NCI-H1092 (cell line): Measurements from ENCODE around the gene SGCD.

ENCODE experiments used
- DNase-seq: peaks from one replicate; lab custom pipeline; 2025; lab: John Stamatoyannopoulos, UW

SGCD gene

DNA sequence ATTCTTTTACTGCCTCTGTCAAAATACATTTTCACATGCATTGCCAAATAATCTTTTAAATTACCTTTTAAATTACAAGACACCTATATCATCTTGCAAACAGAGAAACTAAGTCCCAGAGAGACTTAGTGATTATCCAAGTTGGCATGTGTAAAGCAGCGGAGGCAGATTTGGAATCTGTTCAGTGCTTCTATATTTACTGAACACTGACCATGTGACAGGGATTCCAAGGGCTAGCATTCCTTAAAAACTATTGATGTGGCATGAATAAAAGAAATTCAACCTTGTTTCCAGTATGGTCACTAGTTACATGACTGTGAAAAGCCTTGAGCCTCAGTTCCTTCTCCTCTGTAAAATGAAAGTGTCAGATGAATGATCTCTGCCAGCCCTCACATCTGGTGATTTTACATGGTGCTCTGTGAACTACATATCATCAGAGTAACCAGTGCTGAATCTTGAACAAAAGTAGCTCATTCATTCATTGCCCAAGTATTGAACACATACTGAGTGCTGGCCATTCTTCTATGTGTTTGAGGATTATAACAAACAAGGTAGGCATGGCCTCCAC is 451.3 kb downstream of the SGCD start:
- DNase-seq, result no peak

DNA sequence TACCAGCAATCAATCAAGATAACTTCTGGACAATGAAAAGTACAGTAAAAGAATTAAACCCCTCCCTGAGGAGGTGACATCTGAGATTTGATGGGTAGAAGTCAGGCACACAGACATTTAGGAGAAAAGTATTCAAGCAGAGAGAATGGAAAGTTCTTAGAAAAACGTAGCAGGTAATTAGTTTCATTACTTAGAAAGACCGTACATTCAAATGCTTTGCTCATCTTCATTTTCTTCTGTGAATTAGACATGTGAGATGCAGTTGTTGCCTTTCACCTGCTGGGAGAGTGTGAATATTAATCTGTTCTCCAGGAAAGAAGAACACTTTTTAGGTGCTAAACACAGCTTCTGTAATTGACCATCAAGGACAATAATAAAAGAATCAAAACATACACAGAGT is 451.8 kb downstream of the SGCD start:
- DNase-seq, result no peak

DNA sequence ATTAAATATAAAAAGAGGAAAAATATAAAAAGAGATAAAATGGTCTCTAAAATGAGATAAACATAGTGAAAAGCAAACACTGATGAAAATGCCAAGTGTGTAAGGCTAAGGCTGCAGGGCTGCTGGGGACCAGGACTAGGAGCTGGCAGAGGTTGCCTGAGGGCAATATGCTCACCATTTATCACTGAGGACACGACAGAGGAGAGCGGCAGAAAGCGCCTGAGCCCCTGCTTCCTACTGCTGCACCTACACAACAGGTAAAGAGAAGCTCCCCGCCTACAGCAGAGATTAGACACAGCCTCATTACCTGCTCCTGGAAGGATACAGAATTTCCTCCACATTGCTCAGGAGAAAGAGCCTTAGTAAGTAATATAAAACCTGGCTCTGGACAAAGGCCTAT is 452.5 kb downstream of the SGCD start:
- no peak for DNase-seq

DNA sequence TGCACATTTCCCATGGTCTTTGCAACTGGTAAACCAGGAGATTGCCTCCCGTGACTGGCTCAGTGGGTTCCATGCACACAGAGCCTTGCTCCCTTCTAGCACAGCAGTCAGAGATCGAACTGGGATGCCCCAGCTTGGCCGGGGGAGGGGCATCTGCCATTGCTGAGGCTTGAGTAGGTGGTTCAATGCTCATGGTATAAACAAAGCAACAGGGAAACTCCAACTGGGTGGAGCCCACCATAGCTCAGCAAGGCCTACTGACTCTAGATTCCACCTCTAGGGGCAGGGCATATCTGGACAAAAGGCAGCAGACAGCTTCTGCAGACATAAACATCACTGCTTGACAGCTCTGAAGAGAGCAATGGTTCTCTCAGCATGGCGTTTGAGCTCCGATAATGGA is 456.1 kb downstream of the SGCD start:
- no peak for DNase-seq

DNA sequence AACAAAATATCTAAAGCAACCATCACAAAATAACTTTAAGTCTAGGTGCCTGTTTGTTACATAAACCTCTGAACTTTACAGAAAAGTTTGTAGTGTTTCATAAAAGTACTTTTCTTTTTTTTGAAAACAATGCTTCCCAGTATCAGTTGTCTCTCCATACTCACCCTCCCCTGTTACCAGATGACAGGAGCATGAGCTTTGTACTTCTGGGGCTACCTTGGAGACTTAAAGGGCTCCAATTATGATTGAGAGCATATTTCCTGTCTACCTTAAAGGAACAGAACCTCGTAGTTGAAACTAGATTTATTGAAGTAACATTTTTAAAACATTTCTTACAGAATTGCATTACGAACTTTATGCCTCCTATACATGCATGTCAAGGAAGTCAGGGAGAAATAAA is 467.7 kb downstream of the SGCD start:
- DNase-seq, result no peak

DNA sequence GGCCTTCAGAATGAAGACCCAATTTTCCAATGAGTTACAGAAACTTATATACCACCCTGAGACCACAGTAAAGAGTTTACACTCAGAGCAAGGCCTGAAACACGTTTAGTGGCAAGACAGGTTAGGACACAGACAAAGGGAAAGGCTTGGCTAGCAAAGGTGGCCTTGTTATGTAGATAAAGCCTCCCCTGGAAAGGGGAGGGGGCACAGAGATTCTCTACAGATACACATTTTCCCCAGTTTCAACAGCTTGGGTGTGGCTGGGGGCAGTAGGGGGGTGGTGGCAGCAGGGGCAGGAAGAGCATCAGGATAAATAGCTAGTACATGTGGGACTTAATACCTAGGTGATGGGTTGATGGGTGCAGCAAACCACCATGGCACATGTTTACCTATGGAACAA is 471.2 kb downstream of the SGCD start:
- no peak for DNase-seq

DNA sequence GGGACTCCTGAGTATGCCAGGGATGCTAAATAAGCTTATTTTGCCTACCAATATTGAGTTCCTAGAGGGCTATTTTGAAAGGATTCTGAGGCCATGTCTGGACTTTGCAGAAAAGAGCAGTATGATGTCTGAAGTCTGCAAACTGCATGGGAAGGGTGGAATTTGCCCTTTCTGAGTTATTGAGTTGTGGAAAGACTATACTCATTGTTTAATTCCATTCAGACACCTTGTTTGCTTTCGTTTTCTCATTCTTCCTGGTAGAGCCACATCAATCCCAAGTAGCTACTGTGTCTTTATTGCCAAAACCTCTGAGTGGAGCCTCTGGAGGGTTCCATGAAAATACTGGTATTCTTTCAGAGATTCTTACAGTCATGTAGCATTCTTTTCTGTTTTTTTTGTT is 472.2 kb downstream of the SGCD start:
- DNase-seq, result no peak

DNA sequence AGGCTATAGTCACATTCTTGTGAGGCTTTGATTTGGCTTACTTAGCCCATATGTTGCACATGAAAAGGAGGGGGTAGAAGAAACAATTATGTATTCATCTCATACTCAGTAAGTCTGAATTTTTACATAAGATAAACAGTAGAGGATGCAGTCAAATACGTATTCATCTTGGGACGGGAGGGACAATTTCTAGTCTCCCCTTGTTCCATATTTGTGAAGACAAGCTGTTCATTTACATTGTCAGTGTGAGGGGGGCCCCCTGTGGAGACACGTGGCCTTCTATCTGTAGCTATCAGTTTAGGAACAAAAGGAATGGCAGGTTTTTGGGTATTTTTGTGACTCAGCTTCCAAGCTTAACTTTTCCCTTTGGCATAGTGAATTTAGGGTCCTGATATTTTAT is 474.0 kb downstream of the SGCD start:
- no peak for DNase-seq

DNA sequence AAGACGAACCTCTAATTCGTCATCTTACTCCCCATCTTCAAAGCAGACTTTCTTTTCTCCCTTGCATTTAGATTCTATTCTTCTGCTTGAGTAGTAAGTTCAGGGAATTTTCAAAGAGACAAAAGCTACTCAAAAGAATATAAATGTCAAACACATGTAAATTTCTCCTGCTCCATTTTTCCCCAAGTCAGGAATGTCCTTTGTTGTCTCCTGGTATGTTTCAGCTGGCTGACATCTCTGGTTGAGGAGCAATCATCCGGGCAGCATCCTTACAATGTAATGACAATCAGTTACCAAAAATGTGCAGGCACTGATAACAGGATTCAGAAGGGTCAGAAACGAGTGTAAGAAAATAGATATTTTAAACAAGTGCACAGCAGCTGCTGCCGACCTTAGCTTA is 475.5 kb downstream of the SGCD start:
- no peak for DNase-seq

DNA sequence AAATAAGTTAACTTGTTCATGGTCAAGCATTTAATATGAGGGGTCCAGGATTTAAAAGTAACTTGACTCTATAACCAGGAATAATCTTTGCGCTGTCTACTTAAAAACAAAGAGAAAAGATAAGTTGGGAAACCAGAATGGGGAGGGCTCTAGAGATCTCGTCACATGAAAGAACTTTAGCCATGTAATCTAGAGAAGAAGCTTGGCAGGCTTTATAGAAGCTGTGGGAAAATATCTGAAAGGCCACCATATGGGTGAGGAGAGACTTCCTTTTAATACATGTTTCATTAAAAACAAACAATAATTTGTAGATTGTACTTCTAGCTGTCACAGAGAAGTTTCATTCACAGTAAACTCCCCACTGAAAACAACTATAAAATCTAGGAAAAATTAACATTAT is 476.4 kb downstream of the SGCD start:
- DNase-seq, result no peak

DNA sequence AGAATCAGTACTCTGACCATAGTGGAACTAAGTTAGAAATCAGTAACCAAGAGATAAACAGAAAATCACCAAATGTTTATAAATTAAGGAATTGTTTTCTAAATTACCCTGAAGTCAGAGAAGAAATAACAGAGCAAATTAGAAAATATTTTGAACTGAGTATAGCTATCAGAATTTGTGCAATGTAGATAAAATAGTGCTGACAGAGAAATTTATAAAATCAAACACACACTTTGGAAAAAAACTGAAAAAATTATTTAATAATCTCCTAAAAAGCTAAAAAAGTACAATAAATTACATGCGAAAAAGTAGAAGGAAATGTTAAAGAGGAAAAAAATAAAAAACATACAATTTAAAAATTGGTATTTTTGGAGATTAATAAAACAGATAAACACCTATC is 486.0 kb downstream of the SGCD start:
- no peak for DNase-seq

DNA sequence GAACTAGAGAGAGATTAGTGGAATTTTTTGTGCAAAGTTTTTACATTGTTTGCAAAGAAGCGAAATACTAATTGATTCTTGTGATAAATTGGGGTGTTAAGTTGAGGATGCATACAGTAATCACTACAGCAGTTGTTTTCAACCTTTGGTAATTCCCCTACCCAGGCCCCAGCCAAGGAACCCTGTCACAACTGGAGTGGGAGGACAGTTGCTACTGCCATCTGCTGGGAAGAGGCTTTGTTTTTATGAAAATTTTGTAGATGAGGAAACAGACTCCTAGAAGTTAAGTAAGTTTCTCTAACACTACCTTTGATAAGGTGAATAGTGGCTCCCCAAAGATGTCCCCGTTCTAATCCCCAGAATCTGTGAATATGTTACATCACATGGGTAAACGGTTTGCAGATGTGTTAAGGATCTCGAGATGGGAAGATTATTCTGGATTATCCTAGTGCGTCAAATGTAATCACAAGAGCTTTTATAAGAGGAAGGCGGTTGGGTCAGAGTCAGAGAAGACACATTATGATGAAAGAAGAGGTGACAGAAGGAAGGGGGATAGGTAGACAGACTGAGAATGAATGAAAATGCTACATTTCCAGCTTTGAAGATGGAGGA is 489.1 kb downstream of the SGCD start:
- no peak for DNase-seq
